Astrocyte of the cerebellum (primary cell): ENCODE data around the gene SOHLH2.

Experiments
- DNase-seq: peaks from one replicate; pipeline ENCODE4 v3.0.0-alpha.2; 2011; ENCODE audit warnings: low read depth
- H3K4me3 ChIP-seq: 2 replicates; pipeline ENCODE4 v1.5.1; 2011; ENCODE audit warnings: mild to moderate bottlenecking, low read depth, low read length, moderate library complexity
- in situ Hi-C: cut with HindIII; loops from 2 replicates; pipeline ENCODE4 v1.10.0; 2017; ENCODE audit warnings: low sequenced_read_pairs
- TF ChIP-seq, protein P1 (sequence below): IDR thresholded peaks from 2 replicates; pipeline ENCODE4 v1.5.1; 2012; ENCODE audit warnings: low read length, low read depth, moderate library complexity, mild to moderate bottlenecking; ENCODE audit errors: missing control alignments

SOHLH2 gene

DNA sequence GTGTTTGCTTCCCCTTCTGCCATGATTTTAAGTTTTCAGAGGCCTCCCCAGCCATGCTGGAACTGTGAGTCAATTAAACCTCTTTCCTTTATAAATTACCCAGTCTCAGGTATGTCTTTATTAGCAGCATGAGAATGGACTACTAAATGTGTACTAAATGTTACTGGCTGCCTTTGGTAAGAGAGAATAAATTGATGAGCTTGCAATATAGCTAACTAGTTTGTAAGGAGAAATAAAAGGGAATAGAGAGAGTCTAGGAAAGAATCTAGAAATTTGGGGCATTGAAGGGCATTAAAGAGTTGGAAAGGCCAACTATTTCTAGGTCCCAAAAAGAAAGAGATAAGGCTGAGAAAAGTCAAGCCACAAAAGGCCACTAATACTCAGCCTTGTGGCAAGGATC lies 5.5 kb upstream of the SOHLH2 start:
- no peak for DNase-seq
- TF ChIP-seq, protein P1, sequence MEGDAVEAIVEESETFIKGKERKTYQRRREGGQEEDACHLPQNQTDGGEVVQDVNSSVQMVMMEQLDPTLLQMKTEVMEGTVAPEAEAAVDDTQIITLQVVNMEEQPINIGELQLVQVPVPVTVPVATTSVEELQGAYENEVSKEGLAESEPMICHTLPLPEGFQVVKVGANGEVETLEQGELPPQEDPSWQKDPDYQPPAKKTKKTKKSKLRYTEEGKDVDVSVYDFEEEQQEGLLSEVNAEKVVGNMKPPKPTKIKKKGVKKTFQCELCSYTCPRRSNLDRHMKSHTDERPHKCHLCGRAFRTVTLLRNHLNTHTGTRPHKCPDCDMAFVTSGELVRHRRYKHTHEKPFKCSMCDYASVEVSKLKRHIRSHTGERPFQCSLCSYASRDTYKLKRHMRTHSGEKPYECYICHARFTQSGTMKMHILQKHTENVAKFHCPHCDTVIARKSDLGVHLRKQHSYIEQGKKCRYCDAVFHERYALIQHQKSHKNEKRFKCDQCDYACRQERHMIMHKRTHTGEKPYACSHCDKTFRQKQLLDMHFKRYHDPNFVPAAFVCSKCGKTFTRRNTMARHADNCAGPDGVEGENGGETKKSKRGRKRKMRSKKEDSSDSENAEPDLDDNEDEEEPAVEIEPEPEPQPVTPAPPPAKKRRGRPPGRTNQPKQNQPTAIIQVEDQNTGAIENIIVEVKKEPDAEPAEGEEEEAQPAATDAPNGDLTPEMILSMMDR, result no peak
- no peak overlapping the region for H3K4me3 ChIP-seq
- in situ Hi-C loops, result no loop called here

DNA sequence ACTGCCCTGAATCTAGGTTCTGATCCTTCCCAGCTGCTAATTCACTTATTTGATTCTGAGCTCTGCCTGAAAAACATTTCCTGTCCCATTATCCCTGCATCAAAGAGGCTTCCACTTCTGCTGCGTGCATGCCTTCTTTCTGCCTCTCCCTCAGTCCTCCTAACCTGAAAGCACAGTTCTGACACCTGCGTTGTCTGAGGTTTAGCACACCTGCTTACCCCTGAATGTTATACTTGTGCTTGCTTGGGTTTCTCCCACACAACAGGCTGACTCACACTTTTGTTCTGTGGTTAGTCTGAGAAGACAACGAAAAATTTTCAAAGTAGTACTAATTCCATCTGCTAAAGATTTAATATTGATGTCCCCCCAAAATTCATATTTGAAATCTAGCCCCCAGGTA lies 3.1 kb upstream of the SOHLH2 start:
- DNase-seq, result no peak
- H3K4me3 ChIP-seq, result no peak overlapping the region
- in situ Hi-C loops, result no loop called here
- TF ChIP-seq, protein P1, result no peak

DNA sequence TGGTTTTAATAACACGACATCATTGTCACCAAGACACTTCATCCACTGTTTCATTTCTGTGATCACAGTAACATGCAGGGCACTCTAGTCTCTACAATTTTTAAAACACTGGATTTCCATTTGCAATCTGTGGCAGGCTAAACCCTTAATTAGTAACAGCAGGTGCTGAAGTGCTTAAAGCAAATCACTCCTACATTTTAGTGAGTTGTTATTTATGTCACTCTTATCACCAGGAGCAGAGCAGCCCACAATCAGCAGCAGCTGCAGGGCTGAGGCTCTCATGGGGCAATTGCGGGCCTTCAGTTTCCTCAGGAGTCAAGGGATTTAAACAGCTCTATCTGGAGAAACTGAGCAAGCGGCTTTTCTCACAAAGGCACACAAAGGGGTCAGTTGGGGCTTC lies 1.6 kb downstream of the SOHLH2 start:
- no peak for DNase-seq
- in situ Hi-C loops, result no loop called here

DNA sequence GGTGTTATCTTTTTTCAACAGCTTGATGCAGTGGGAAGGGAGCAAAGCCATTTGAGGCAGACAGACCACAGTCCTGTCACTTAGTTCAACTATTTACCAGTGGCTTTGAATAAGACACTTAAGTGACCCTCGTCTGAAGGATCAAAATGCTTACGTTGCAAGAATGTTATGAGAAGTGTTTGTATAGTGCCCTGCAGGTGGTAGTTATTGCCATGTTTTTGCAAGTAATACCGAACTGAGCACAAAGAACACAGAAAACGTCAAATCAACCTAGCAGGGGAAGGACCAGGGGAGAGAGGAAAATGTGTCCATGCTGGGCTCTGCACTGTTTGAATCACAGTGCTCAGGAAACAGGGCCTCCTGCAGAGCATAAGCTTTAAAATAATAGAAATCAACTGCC lies 2.8 kb downstream of the SOHLH2 start:
- no peak overlapping the region for H3K4me3 ChIP-seq
- TF ChIP-seq, protein P1, result no peak
- in situ Hi-C loops, result no loop called here
- DNase-seq, result peak; percentile 4

More for the DNA sequence above, 1.6 kb downstream of the SOHLH2 start:
- TF ChIP-seq, protein P1, result no peak
- no peak overlapping the region for H3K4me3 ChIP-seq

DNA sequence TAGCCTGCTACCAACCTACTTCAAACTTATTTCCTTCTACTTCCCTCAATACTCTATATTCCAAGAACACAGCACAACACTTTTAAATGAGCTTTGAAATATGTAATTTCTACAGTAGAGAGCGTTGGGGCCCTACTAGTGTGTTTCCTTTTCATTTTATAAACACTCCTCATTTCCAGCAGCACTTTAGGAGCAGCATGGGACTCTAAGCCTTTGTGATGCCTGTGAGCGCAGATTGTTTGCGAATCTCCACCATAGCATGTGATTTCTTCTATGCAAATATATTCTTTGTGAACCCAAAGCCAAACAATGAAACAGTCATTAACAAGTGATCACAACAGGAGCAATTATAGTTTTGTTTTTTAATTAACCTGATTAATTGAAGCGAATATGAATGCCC lies 3.6 kb downstream of the SOHLH2 start:
- TF ChIP-seq, protein P1, result no peak
- in situ Hi-C loops, result no loop called here

DNA sequence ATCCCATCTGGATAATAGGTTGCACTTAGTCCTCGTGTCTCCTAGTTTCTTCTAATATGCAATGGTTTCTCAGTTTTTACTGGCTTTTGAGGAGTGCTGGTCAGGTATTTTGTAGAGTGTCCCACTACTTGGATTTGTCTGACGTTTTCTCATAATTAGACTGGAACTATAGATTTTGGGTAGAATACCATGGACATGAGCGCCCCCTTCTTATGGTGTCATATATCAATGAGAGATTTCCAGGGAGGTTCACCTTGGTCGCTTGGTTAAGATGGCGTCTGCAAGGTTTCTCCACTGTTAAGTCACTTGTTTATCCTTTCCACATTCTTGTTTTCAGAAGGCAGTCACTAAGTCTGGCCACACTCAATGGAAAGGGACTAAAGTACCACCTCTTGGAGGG lies 6.7 kb downstream of the SOHLH2 start:
- in situ Hi-C loops, result no loop called here
- TF ChIP-seq, protein P1, result no peak
- no peak overlapping the region for H3K4me3 ChIP-seq
- no peak for DNase-seq

More for the DNA sequence above, 3.6 kb downstream of the SOHLH2 start:
- DNase-seq, result no peak
- no peak overlapping the region for H3K4me3 ChIP-seq
